Measurements from ENCODE around the gene TMC7. TPM values are rescaled to one million over a fixed set of nuclear protein-coding genes. Genes with fewer than 3 reads are reported as not detected.

TMC7 gene
- total and polyA plus RNA-seq, 9 of the 15 experiments (the other 6 are each of a cell fraction or from before 2014, with no cell fraction given) = 0.08 to 2.0 (median 1.5) TPM

DNA sequence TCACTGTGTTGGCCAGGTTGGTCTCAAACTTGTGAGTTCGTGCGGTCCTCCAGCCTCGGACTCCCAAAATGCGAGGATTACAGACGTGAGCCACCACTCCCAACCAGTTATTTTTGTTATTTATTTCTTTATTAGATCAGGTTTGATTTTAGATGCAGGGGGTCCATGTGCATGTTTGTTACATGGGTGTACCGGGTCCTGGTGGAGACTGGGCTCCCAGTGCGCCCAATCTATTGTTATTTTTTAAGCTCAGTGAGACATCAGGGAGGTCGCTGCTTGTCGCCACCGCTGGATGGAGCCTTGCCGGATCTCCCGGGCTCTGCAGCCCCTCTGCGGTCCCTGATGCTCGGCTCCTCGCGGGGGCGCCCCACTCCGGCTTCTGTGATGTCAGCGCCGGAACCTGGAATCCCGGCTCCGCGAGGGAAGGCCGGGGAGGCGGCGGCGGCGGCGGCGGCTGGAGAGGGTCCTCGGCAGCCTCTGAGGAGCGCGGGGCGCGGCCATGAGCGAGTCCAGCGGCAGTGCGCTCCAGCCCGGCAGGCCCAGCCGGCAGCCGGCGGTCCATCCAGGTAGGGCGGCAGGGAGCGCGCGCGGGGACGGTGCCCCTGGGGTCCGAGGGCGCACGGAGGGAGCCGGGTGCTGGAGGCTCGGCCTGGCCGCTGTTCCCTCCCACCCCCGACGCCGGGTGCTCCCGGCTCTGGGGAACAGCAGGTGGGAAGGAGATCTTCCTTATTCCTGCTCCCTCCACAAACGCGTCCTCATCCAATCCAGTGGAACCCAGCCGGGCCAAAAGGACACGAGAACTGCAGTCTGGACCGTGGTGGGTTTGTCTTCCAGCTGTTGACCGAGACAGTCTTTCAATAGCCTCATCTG lies at the start of gene TMC7 (continued):
- TF ChIP-seq TEAD4 (IDR thresholded peaks at IDR 0.05; ENCODE audit: low read length) (peak; percentile 32; the same call in 1 of the 2 replicates), TEAD4 (CRISPR knock-in tag; IDR thresholded peaks at IDR 0.05; ENCODE audit: borderline replicate concordance) (no peak), KDM5B (IDR thresholded peaks at IDR 0.05; ENCODE audit: insufficient replicate concordance, low read depth, low read length) (peak; percentile 31), ZKSCAN1 (IDR thresholded peaks at IDR 0.05; ENCODE audit: low read depth, low read length) (no peak), YBX1 (IDR thresholded peaks at IDR 0.05) (no peak), MAZ (CRISPR knock-in tag; conservative IDR thresholded peaks at IDR 0.05 in 1 of 2, IDR thresholded peaks at IDR 0.05 in 1 of 2) (peak; percentile 55 to 88), GATAD2B (IDR thresholded peaks at IDR 0.05; ENCODE audit: borderline replicate concordance) (peak; percentile 73; the same call in 1 of the 2 replicates), CEBPG (CRISPR knock-in tag; IDR thresholded peaks at IDR 0.05) (0 out of 2 replicates have a peak, but pooled peaks have one; percentile 9), CEBPG (tag; conservative IDR thresholded peaks at IDR 0.05 in 1 of 2, IDR thresholded peaks at IDR 0.05 in 1 of 2) (no peak), BCOR (IDR thresholded peaks at IDR 0.05) (peak; percentile 54; the same call in 1 of the 2 replicates), RHOXF2B (CRISPR knock-in tag; conservative IDR thresholded peaks at IDR 0.05) (no peak), RBM25 (IDR thresholded peaks at IDR 0.05; ENCODE audit: low read depth, low read length, severe bottlenecking) (peak; percentile 31), NFYB (IDR thresholded peaks at IDR 0.05; ENCODE audit: extremely low read depth, insufficient read length) (no peak), ESRRA (IDR thresholded peaks at IDR 0.05; ENCODE audit: borderline replicate concordance, low read depth) (peak; percentile 76), NFATC3 (IDR thresholded peaks at IDR 0.05) (no peak), EP300 (IDR thresholded peaks at IDR 0.05; ENCODE audit: low read length) (0 out of 2 replicates have a peak, but pooled peaks have one; percentile 21), ZNF12 (CRISPR knock-in tag; IDR thresholded peaks at IDR 0.05) (no peak), LCOR (CRISPR knock-in tag; IDR thresholded peaks at IDR 0.05) (0 out of 2 replicates have a peak, but pooled peaks have one; percentile 41), PHF20 (IDR thresholded peaks at IDR 0.05; ENCODE audit: partially characterized antibody) (peak; percentile 18)
- TF ChIP-seq, protein P1, sequence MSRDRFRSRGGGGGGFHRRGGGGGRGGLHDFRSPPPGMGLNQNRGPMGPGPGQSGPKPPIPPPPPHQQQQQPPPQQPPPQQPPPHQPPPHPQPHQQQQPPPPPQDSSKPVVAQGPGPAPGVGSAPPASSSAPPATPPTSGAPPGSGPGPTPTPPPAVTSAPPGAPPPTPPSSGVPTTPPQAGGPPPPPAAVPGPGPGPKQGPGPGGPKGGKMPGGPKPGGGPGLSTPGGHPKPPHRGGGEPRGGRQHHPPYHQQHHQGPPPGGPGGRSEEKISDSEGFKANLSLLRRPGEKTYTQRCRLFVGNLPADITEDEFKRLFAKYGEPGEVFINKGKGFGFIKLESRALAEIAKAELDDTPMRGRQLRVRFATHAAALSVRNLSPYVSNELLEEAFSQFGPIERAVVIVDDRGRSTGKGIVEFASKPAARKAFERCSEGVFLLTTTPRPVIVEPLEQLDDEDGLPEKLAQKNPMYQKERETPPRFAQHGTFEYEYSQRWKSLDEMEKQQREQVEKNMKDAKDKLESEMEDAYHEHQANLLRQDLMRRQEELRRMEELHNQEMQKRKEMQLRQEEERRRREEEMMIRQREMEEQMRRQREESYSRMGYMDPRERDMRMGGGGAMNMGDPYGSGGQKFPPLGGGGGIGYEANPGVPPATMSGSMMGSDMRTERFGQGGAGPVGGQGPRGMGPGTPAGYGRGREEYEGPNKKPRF (IDR thresholded peaks at IDR 0.05; ENCODE audit: low read depth, low read length) = no peak
- TF ChIP-seq, protein P2, sequence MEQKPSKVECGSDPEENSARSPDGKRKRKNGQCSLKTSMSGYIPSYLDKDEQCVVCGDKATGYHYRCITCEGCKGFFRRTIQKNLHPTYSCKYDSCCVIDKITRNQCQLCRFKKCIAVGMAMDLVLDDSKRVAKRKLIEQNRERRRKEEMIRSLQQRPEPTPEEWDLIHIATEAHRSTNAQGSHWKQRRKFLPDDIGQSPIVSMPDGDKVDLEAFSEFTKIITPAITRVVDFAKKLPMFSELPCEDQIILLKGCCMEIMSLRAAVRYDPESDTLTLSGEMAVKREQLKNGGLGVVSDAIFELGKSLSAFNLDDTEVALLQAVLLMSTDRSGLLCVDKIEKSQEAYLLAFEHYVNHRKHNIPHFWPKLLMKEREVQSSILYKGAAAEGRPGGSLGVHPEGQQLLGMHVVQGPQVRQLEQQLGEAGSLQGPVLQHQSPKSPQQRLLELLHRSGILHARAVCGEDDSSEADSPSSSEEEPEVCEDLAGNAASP (IDR thresholded peaks at IDR 0.05) = no peak
- TF ChIP-seq, protein P3, sequence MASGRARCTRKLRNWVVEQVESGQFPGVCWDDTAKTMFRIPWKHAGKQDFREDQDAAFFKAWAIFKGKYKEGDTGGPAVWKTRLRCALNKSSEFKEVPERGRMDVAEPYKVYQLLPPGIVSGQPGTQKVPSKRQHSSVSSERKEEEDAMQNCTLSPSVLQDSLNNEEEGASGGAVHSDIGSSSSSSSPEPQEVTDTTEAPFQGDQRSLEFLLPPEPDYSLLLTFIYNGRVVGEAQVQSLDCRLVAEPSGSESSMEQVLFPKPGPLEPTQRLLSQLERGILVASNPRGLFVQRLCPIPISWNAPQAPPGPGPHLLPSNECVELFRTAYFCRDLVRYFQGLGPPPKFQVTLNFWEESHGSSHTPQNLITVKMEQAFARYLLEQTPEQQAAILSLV (tag; IDR thresholded peaks at IDR 0.05) = no peak
- TF ChIP-seq, protein P4, sequence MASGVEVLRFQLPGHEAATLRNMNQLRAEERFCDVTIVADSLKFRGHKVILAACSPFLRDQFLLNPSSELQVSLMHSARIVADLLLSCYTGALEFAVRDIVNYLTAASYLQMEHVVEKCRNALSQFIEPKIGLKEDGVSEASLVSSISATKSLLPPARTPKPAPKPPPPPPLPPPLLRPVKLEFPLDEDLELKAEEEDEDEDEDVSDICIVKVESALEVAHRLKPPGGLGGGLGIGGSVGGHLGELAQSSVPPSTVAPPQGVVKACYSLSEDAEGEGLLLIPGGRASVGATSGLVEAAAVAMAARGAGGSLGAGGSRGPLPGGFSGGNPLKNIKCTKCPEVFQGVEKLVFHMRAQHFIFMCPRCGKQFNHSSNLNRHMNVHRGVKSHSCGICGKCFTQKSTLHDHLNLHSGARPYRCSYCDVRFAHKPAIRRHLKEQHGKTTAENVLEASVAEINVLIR (CRISPR knock-in tag; IDR thresholded peaks at IDR 0.05) = peak; percentile 44; the same call in 1 of the 2 replicates

Measured in K562 (cell line).